ENCODE results near the gene BRIP1.

The BRIP1 gene

GRCh38 chr17:61659437-61659836 lies 203.9 kb downstream of the BRIP1 start:
- Histone ChIP-seq H3K36me3 (ENCODE audit: insufficient read depth, low read length) (no peaks in the 10 kb centered on the region), H3K9me3 (ENCODE audit: control insufficient read depth, insufficient read depth, low read length) (no peaks in the 10 kb centered on the region), H3K9ac (ENCODE audit: low read depth, low read length) (no peak overlapping the region), H3K4me1 (ENCODE audit: insufficient read depth, low read length) (no peaks in the 10 kb centered on the region)

- H3K9ac ChIP-seq (ENCODE audit: low read depth, low read length) = no peak overlapping the region
- no peaks in the 10 kb centered on the region for H3K36me3 ChIP-seq (ENCODE audit: insufficient read depth, low read length)
- no peaks in the 10 kb centered on the region for H3K9me3 ChIP-seq (ENCODE audit: control insufficient read depth, insufficient read depth, low read length)
- no peaks in the 10 kb centered on the region for H3K4me1 ChIP-seq (ENCODE audit: insufficient read depth, low read length)
Observed at GRCh38 chr17:61658183-61658582, 205.1 kb downstream of the BRIP1 start.

- H3K9me3 ChIP-seq (ENCODE audit: control insufficient read depth, insufficient read depth, low read length) = no peaks in the 10 kb centered on the region
- H3K4me1 ChIP-seq (ENCODE audit: insufficient read depth, low read length) = no peaks in the 10 kb centered on the region
- no peak overlapping the region for H3K9ac ChIP-seq (ENCODE audit: low read depth, low read length)
- H3K36me3 ChIP-seq (ENCODE audit: insufficient read depth, low read length) = no peaks in the 10 kb centered on the region
Observed at GRCh38 chr17:61657338-61657737, 206.0 kb downstream of the BRIP1 start.

GRCh38 chr17:61656721-61657217 lies 206.6 kb downstream of the BRIP1 start:
- no peaks in the 10 kb centered on the region for H3K36me3 ChIP-seq (ENCODE audit: insufficient read depth, low read length)
- no peak overlapping the region for H3K9ac ChIP-seq (ENCODE audit: low read depth, low read length)
- no peaks in the 10 kb centered on the region for H3K4me1 ChIP-seq (ENCODE audit: insufficient read depth, low read length)
- H3K9me3 ChIP-seq (ENCODE audit: control insufficient read depth, insufficient read depth, low read length) = no peaks in the 10 kb centered on the region

- Histone ChIP-seq H3K9me3 (ENCODE audit: control insufficient read depth, insufficient read depth, low read length) (peaks cover 14% of the 10 kb centered on the region; the same call in 1 of the 2 replicates), H3K9ac (ENCODE audit: low read depth, low read length) (no peak overlapping the region), H3K4me1 (ENCODE audit: insufficient read depth, low read length) (peaks cover 5% of the 10 kb centered on the region), H3K36me3 (ENCODE audit: insufficient read depth, low read length) (no peaks in the 10 kb centered on the region)
Observed at GRCh38 chr17:61650749-61651148, 212.6 kb downstream of the BRIP1 start.

- H3K4me1 ChIP-seq (ENCODE audit: insufficient read depth, low read length) = peaks cover 5% of the 10 kb centered on the region
- no peak overlapping the region for H3K9ac ChIP-seq (ENCODE audit: low read depth, low read length)
- H3K36me3 ChIP-seq (ENCODE audit: insufficient read depth, low read length) = no peaks in the 10 kb centered on the region
- H3K9me3 ChIP-seq (ENCODE audit: control insufficient read depth, insufficient read depth, low read length) = peaks cover 14% of the 10 kb centered on the region; the same call in 1 of the 2 replicates
Observed at GRCh38 chr17:61648587-61648986, 214.7 kb downstream of the BRIP1 start.

GRCh38 chr17:61647047-61647446 lies 216.3 kb downstream of the BRIP1 start:
- H3K9me3 ChIP-seq (ENCODE audit: control insufficient read depth, insufficient read depth, low read length) = peaks cover 14% of the 10 kb centered on the region; the same call in 1 of the 2 replicates
- H3K9ac ChIP-seq (ENCODE audit: low read depth, low read length) = no peak overlapping the region
- H3K36me3 ChIP-seq (ENCODE audit: insufficient read depth, low read length) = no peaks in the 10 kb centered on the region
- peaks cover 5% of the 10 kb centered on the region for H3K4me1 ChIP-seq (ENCODE audit: insufficient read depth, low read length)

- H3K36me3 ChIP-seq (ENCODE audit: insufficient read depth, low read length) = no peaks in the 10 kb centered on the region
- H3K9ac ChIP-seq (ENCODE audit: low read depth, low read length) = no peak overlapping the region
- peaks cover 13% of the 10 kb centered on the region; the same call in 1 of the 2 replicates for H3K9me3 ChIP-seq (ENCODE audit: control insufficient read depth, insufficient read depth, low read length)
- H3K4me1 ChIP-seq (ENCODE audit: insufficient read depth, low read length) = peaks cover 5% of the 10 kb centered on the region
Observed at GRCh38 chr17:61646482-61646881, 216.8 kb downstream of the BRIP1 start.

GRCh38 chr17:61645920-61646319 lies 217.4 kb downstream of the BRIP1 start:
- Histone ChIP-seq H3K9me3 (ENCODE audit: control insufficient read depth, insufficient read depth, low read length) (peaks cover 8% of the 10 kb centered on the region; the same call in 1 of the 2 replicates), H3K36me3 (ENCODE audit: insufficient read depth, low read length) (no peaks in the 10 kb centered on the region), H3K4me1 (ENCODE audit: insufficient read depth, low read length) (peaks cover 5% of the 10 kb centered on the region), H3K9ac (ENCODE audit: low read depth, low read length) (no peak overlapping the region)

- Histone ChIP-seq H3K4me1 (ENCODE audit: insufficient read depth, low read length) (peaks cover 5% of the 10 kb centered on the region), H3K9me3 (ENCODE audit: control insufficient read depth, insufficient read depth, low read length) (peaks cover 4% of the 10 kb centered on the region; the same call in 1 of the 2 replicates), H3K9ac (ENCODE audit: low read depth, low read length) (no peak overlapping the region), H3K36me3 (ENCODE audit: insufficient read depth, low read length) (no peaks in the 10 kb centered on the region)
Observed at GRCh38 chr17:61644800-61645774, 218.2 kb downstream of the BRIP1 start.

GRCh38 chr17:61642768-61643167 lies 220.6 kb downstream of the BRIP1 start:
- Histone ChIP-seq H3K9me3 (ENCODE audit: control insufficient read depth, insufficient read depth, low read length) (no peaks in the 10 kb centered on the region), H3K9ac (ENCODE audit: low read depth, low read length) (no peak overlapping the region), H3K36me3 (ENCODE audit: insufficient read depth, low read length) (no peaks in the 10 kb centered on the region), H3K4me1 (ENCODE audit: insufficient read depth, low read length) (peaks cover 5% of the 10 kb centered on the region)

- peaks cover 5% of the 10 kb centered on the region for H3K4me1 ChIP-seq (ENCODE audit: insufficient read depth, low read length)
- no peak overlapping the region for H3K9ac ChIP-seq (ENCODE audit: low read depth, low read length)
- no peaks in the 10 kb centered on the region for H3K9me3 ChIP-seq (ENCODE audit: control insufficient read depth, insufficient read depth, low read length)
Observed at GRCh38 chr17:61641715-61642114, 221.6 kb downstream of the BRIP1 start.

GRCh38 chr17:61641084-61641483 lies 222.2 kb downstream of the BRIP1 start:
- Histone ChIP-seq H3K9me3 (ENCODE audit: control insufficient read depth, insufficient read depth, low read length) (no peaks in the 10 kb centered on the region), H3K4me1 (ENCODE audit: insufficient read depth, low read length) (no peaks in the 10 kb centered on the region), H3K9ac (ENCODE audit: low read depth, low read length) (no peak overlapping the region), H3K36me3 (ENCODE audit: insufficient read depth, low read length) (no peaks in the 10 kb centered on the region)

More at GRCh38 chr17:61641715-61642114, 221.6 kb downstream of the BRIP1 start:
- H3K36me3 ChIP-seq (ENCODE audit: insufficient read depth, low read length) = no peaks in the 10 kb centered on the region

GRCh38 chr17:61639818-61640217 lies 223.5 kb downstream of the BRIP1 start:
- H3K9me3 ChIP-seq (ENCODE audit: control insufficient read depth, insufficient read depth, low read length) = no peaks in the 10 kb centered on the region
- H3K36me3 ChIP-seq (ENCODE audit: insufficient read depth, low read length) = no peaks in the 10 kb centered on the region
- no peak overlapping the region for H3K9ac ChIP-seq (ENCODE audit: low read depth, low read length)
- no peaks in the 10 kb centered on the region for H3K4me1 ChIP-seq (ENCODE audit: insufficient read depth, low read length)

GRCh38 chr17:61638087-61638486 lies 225.2 kb downstream of the BRIP1 start:
- Histone ChIP-seq H3K9me3 (ENCODE audit: control insufficient read depth, insufficient read depth, low read length) (no peaks in the 10 kb centered on the region), H3K36me3 (ENCODE audit: insufficient read depth, low read length) (no peaks in the 10 kb centered on the region), H3K4me1 (ENCODE audit: insufficient read depth, low read length) (no peaks in the 10 kb centered on the region), H3K9ac (ENCODE audit: low read depth, low read length) (no peak overlapping the region)

All from ES-I3 (cell line).